ENCODE data around the gene PMF1. TPM values are rescaled to one million over a fixed set of nuclear protein-coding genes. Genes with fewer than 3 reads are reported as not detected.

The PMF1 gene
- total RNA-seq, 6 experiments from 2014 or later = 32.7 to 41.0 (median 39.5) TPM

GRCh38 chr1:156281281-156281680 is 68.5 kb downstream of the PMF1 start:
- peaks cover 40% of the 10 kb centered on the region for H3K4me1 Mint-ChIP-seq (ENCODE audit: low read depth)
- H3K27ac Mint-ChIP-seq = peak overlapping the region; percentile 75
- H3K36me3 Mint-ChIP-seq (ENCODE audit: low read depth) = peaks cover 19% of the 10 kb centered on the region
- peak; percentile 77 for DNase-seq
- H3K27me3 Mint-ChIP-seq (ENCODE audit: insufficient read depth) = peaks cover 6% of the 10 kb centered on the region
- TF ChIP-seq CTCF (IDR thresholded peaks at IDR 0.05) = peak; percentile 30; the same call in 1 of the 2 replicates
- peak overlapping the region; percentile 90 for H3K4me3 Mint-ChIP-seq
- no peaks in the 10 kb centered on the region for H3K9me3 Mint-ChIP-seq

GRCh38 chr1:156281693-156282478 is 69.1 kb downstream of the PMF1 start:
- no peak for TF ChIP-seq CTCF (IDR thresholded peaks at IDR 0.05)
- Mint-ChIP-seq H3K4me3 (peak overlapping the region; percentile 90), H3K9me3 (no peaks in the 10 kb centered on the region), H3K27ac (peak overlapping the region; percentile 75), H3K4me1 (ENCODE audit: low read depth) (peaks cover 40% of the 10 kb centered on the region), H3K27me3 (ENCODE audit: insufficient read depth) (peaks cover 6% of the 10 kb centered on the region), H3K36me3 (ENCODE audit: low read depth) (peaks cover 19% of the 10 kb centered on the region)
- DNase-seq = no peak

GRCh38 chr1:156282479-156283222 is 69.8 kb downstream of the PMF1 start, which contains the start of gene SMG5:
SMG5 (minus strand) TSS chr1:156282825; CDS start chr1:156282680, 145 bp downstream.
- H3K9me3 Mint-ChIP-seq = no peaks in the 10 kb centered on the region
- DNase-seq = peak; percentile 99
- peaks cover 11% of the 10 kb centered on the region for H3K36me3 Mint-ChIP-seq (ENCODE audit: low read depth)
- TF ChIP-seq CTCF (IDR thresholded peaks at IDR 0.05) = no peak
- H3K27me3 Mint-ChIP-seq (ENCODE audit: insufficient read depth) = peaks cover 6% of the 10 kb centered on the region
- peak within 1 kb of the TSS; percentile 75 for H3K27ac Mint-ChIP-seq
- H3K4me1 Mint-ChIP-seq (ENCODE audit: low read depth) = peaks cover 40% of the 10 kb centered on the region
- peak within 1 kb of the TSS; percentile 90 for H3K4me3 Mint-ChIP-seq

- Mint-ChIP-seq H3K9me3 (no peaks in the 10 kb centered on the region), H3K27me3 (ENCODE audit: insufficient read depth) (peaks cover 6% of the 10 kb centered on the region), H3K4me3 (peak overlapping the region; percentile 90), H3K36me3 (ENCODE audit: low read depth) (peaks cover 3% of the 10 kb centered on the region), H3K4me1 (ENCODE audit: low read depth) (peaks cover 40% of the 10 kb centered on the region), H3K27ac (peak overlapping the region; percentile 75)
- no peak for DNase-seq
- TF ChIP-seq CTCF (IDR thresholded peaks at IDR 0.05) = no peak
These were observed 70.7 kb downstream of the PMF1 start for GRCh38 chr1:156283521-156283920.

GRCh38 chr1:156284112-156284511 is 71.3 kb downstream of the PMF1 start, which contains the start of gene TMEM79:
TMEM79 (plus strand) TSS chr1:156284325; CDS start chr1:156285227, 902 bp downstream.
- Mint-ChIP-seq H3K36me3 (ENCODE audit: low read depth) (no peaks in the 10 kb centered on the region), H3K4me3 (peak within 1 kb of the TSS; percentile 90), H3K27ac (peak within 1 kb of the TSS; percentile 76), H3K4me1 (ENCODE audit: low read depth) (peaks cover 40% of the 10 kb centered on the region), H3K27me3 (ENCODE audit: insufficient read depth) (peaks cover 6% of the 10 kb centered on the region), H3K9me3 (no peaks in the 10 kb centered on the region)
- no peak for DNase-seq
- no peak for TF ChIP-seq CTCF (IDR thresholded peaks at IDR 0.05)

All from HFFc6 (cell line).